Endothelial cell of umbilical vein (primary cell): ENCODE results near the gene TYW5. TPM values are rescaled to one million over a fixed set of nuclear protein-coding genes. Genes with fewer than 3 reads are reported as not detected.

Experiments
- BruUV-seq: library from RNA; stranded (reverse); fragments of 400-500 nt; replicated peaks from 2 replicates; lab custom pipeline; 2021; lab: Mats Ljungman, UMichigan
- CTCF ChIA-PET: fragments of 300-600, 350-600 bp; sonication (Branson Sonifier 250); formaldehyde crosslinking; loops from one replicate; lab custom pipeline; 2021; ENCODE audit warnings: antibody characterized with exemption, inconsistent platforms; lab: Charles Lee
- POLR2A ChIA-PET: fragments of 300-600, 350-600 bp; sonication (Branson Sonifier 250); formaldehyde crosslinking; loops from one replicate; lab custom pipeline; 2021; ENCODE audit warnings: antibody characterized with exemption, inconsistent platforms; lab: Charles Lee
- DNase-seq: peaks from one replicate; pipeline ENCODE4 v3.0.0-alpha.2; 2011; ENCODE audit warnings: low read depth, low spot score
- FAIRE-seq: peaks from 2 replicates; lab custom pipeline; 2011; peaks lifted over from hg19 to GRCh38; lab: Jason Lieb, UNC
- H2AFZ ChIP-seq: 2 replicates; pipeline ENCODE4 v1.6.0; 2012; ENCODE audit warnings: low read depth, low read length, control low read depth, inconsistent platforms
- H3K27ac ChIP-seq: 2 replicates; pipeline ENCODE4 v1.5.1; 2011; ENCODE audit warnings: low read depth, mild to moderate bottlenecking, control low read depth, low read length, moderate library complexity; ENCODE audit not compliant: insufficient read depth
- H3K27me3 ChIP-seq, 2 experiments: 2 replicates each; pipeline versions ENCODE4 v1.6.0 to v1.6.1; 2011; ENCODE audit warnings: low read length in 2 of 2, mixed read lengths in 1 of 2; ENCODE audit not compliant: control insufficient read depth in 2 of 2, insufficient read depth in 2 of 2
- H3K36me3 ChIP-seq, 2 experiments: 2 replicates in 1 of 2; 3 replicates in 1 of 2; pipeline ENCODE4 v1.5.1; 2011; ENCODE audit warnings: low read length in 2 of 2, mild to moderate bottlenecking in 1 of 2, moderate library complexity in 1 of 2; ENCODE audit not compliant: control insufficient read depth in 2 of 2, insufficient read depth in 2 of 2; ENCODE audit errors: extremely low read depth in 1 of 2
- H3K4me1 ChIP-seq: 3 replicates; pipeline ENCODE4 v1.5.1; 2011; ENCODE audit warnings: mild to moderate bottlenecking, low read length; ENCODE audit not compliant: control insufficient read depth, insufficient read depth; ENCODE audit errors: extremely low read depth
- H3K4me2 ChIP-seq: 2 replicates; pipeline ENCODE4 v1.6.1; 2011; ENCODE audit warnings: low read length, control low read depth, mixed read lengths; ENCODE audit not compliant: insufficient read depth
- H3K4me3 ChIP-seq, 3 experiments: fragments of 200-600 bp in 1 of 3; sonication (generic), shearing (Covaris generic) in 1 of 3; replicated peaks in 1 of 3; 2 replicates each; pipeline ENCODE4 v1.5.1; 2011 to 2016; ENCODE audit warnings: control low read depth in 3 of 3, low read length in 3 of 3, mild to moderate bottlenecking in 2 of 3, inconsistent platforms in 1 of 3, low read depth in 1 of 3, moderate library complexity in 1 of 3; ENCODE audit not compliant: insufficient read depth in 1 of 3
- H3K79me2 ChIP-seq: 2 replicates; pipeline ENCODE4 v1.6.0; 2012; ENCODE audit warnings: low read length, inconsistent platforms; ENCODE audit not compliant: control insufficient read depth, insufficient read depth
- H3K9ac ChIP-seq: replicated peaks from 2 replicates; pipeline ENCODE3; 2011; ENCODE audit warnings: low read length, control low read depth; ENCODE audit not compliant: insufficient read depth; ENCODE audit errors: extremely low read depth
- H3K9me1 ChIP-seq: replicated peaks from 3 replicates; pipeline ENCODE4 v1.6.0; 2011; ENCODE audit warnings: mild to moderate bottlenecking, low read length; ENCODE audit not compliant: control insufficient read depth, insufficient read depth; ENCODE audit errors: extremely low read depth
- H3K9me3 ChIP-seq: replicated peaks from 2 replicates; pipeline ENCODE4 v1.5.1; 2012; ENCODE audit warnings: low read length, inconsistent platforms; ENCODE audit not compliant: control insufficient read depth, insufficient read depth
- H4K20me1 ChIP-seq: replicated peaks from 2 replicates; pipeline ENCODE3; 2011; ENCODE audit warnings: mild to moderate bottlenecking, low read length; ENCODE audit not compliant: control insufficient read depth, insufficient read depth; ENCODE audit errors: extremely low read depth
- CTCF ChIP-seq, 2 donors: IDR thresholded peaks; 1 replicate in 1 of 2; 2 replicates in 1 of 2; pipeline ENCODE4 v1.5.1; 2011; ENCODE audit warnings: low read length in 2 of 2, mild to moderate bottlenecking in 2 of 2, moderate library complexity in 2 of 2, control low read depth in 1 of 2, inconsistent platforms in 1 of 2, low read depth in 1 of 2; ENCODE audit not compliant: insufficient read depth in 1 of 2; ENCODE audit errors: extremely low read depth in 1 of 2
- EZH2 ChIP-seq: IDR thresholded peaks from 2 replicates; pipeline ENCODE4 v1.6.1; 2012; ENCODE audit warnings: borderline replicate concordance, low read depth, mild to moderate bottlenecking, moderate library complexity, low read length, inconsistent platforms; ENCODE audit not compliant: severe bottlenecking
- FOS ChIP-seq: IDR thresholded peaks from 2 replicates; pipeline ENCODE4 v1.6.1; 2011; ENCODE audit warnings: mild to moderate bottlenecking, low read length, moderate library complexity, borderline replicate concordance; ENCODE audit not compliant: insufficient read depth
- GATA2 ChIP-seq: IDR thresholded peaks from 2 replicates; pipeline ENCODE4 v1.7.0; 2011; ENCODE audit warnings: low read depth, mild to moderate bottlenecking, moderate library complexity, mixed read lengths, low read length; ENCODE audit not compliant: insufficient read length, insufficient read depth
- JUN ChIP-seq: IDR thresholded peaks from 2 replicates; pipeline ENCODE4 v1.6.1; 2011; ENCODE audit warnings: borderline replicate concordance, low read depth; ENCODE audit not compliant: insufficient read length, insufficient read depth
- MAX ChIP-seq: IDR thresholded peaks from 2 replicates; pipeline ENCODE4 v1.6.1; 2011; ENCODE audit not compliant: insufficient read depth, insufficient read length
- MYC ChIP-seq: IDR thresholded peaks from one replicate; pipeline ENCODE4 v1.6.1; 2011; ENCODE audit warnings: mild to moderate bottlenecking, low read depth, low read length
- POLR2A ChIP-seq: IDR thresholded peaks from 2 replicates; pipeline ENCODE4 v1.6.1; 2012; ENCODE audit warnings: low read depth, mild to moderate bottlenecking, control low read depth, low read length
- POLR2AphosphoS5 ChIP-seq: IDR thresholded peaks from 2 replicates; pipeline ENCODE4 v1.6.1; 2012; ENCODE audit warnings: low read depth, mild to moderate bottlenecking, control low read depth, low read length, moderate library complexity; ENCODE audit not compliant: insufficient read depth
- dilution Hi-C: fragments of 300-500 bp; cut with MboI; formaldehyde crosslinking; loops from one replicate; pipeline ENCODE4 v1.15.0; 2019; ENCODE audit warnings: low sequenced_read_pairs; ENCODE audit not compliant: extremely low pct_ligation_motif_present
- intact Hi-C: fragments of 100-400 bp; cut with micrococcal nuclease; formaldehyde crosslinking; loops from one replicate; pipeline ENCODE4 v1.10.0; 2022
- polyA plus RNA-seq, 4 experiments: library from polyadenylated mRNA; depleted of rRNA in 3 of 4; stranded (reverse) in 3 of 4; unstranded in 1 of 4; fragments of >200 nt; gene quantifications; 2 replicates each; pipeline versions ENCODE4 v1.2.1 to v1.2.3, GENCODE V29; 2011 to 2012; ENCODE audit warnings: missing spikeins in 1 of 4
- total RNA-seq: library from RNA; stranded (reverse); gene quantifications from 2 replicates; pipeline ENCODE4 v1.2.3, GENCODE V29; 2021

TYW5 gene
- total and polyA plus RNA-seq, 2 donors (not counting 3 experiments of a cell fraction or from before 2014, with no cell fraction given): 2.6 to 8.9 TPM

GRCh38 chr2:199991691-199992090 lies 36.4 kb upstream of the TYW5 start:
- H3K36me3 ChIP-seq: no peaks in the 10 kb centered on the region
- H3K27ac ChIP-seq: no peak overlapping the region
- POLR2A ChIA-PET: no interaction called here
- no peak overlapping the region for H3K4me2 ChIP-seq
- CTCF ChIA-PET: interaction anchor here (1.0 kb wide), 1 partner anchor 490 kb away, joined by 3 read pairs; no protein-coding TSS in a partner anchor
- H3K79me2 ChIP-seq: no peaks in the 10 kb centered on the region
- H3K9ac ChIP-seq: no peak overlapping the region
- H3K4me1 ChIP-seq: peaks cover 5% of the 10 kb centered on the region
- DNase-seq (no peak), FAIRE-seq (no peak)
- H3K9me3 ChIP-seq: no peaks in the 10 kb centered on the region
- no peaks in the 10 kb centered on the region for H4K20me1 ChIP-seq
- no peak overlapping the region for H3K4me3 ChIP-seq
- intact Hi-C loops (no loop called here), dilution Hi-C loops (no loop called here)
- no peaks in the 10 kb centered on the region for H3K9me1 ChIP-seq
- no peak overlapping the region for H2AFZ ChIP-seq
- BruUV-seq: no TSS peak
- no peak for TF ChIP-seq FOS
- TF ChIP-seq EZH2: no peak
- no peak for TF ChIP-seq MYC
- no peak for TF ChIP-seq GATA2
- TF ChIP-seq JUN: no peak
- no peak for TF ChIP-seq MAX
- TF ChIP-seq POLR2A: no peak
- TF ChIP-seq CTCF (IDR thresholded peaks at IDR 0.05; ENCODE audit: extremely low read depth in 1 of 2, insufficient read depth in 1 of 2, low read depth in 1 of 2, low read length in 2 of 2): no peak
- TF ChIP-seq POLR2AphosphoS5: no peak
- H3K27me3 ChIP-seq: peaks cover 10 to 14% of the 10 kb centered on the region in 2 experiments
